Uterus (tissue), 4 donors: ENCODE results near the gene ZNF440. TPM values are rescaled to one million over a fixed set of nuclear protein-coding genes. Genes with fewer than 3 reads are reported as not detected.

ENCODE experiments used
- DNase-seq, 2 donors: peaks; one replicate each; pipeline ENCODE4 v3.0.0-alpha.2; 2019 to 2020
- H3K27ac ChIP-seq, 2 donors: fragments of 200-600 bp; sonication (generic); 1 replicate in 1 of 2; 2 replicates in 1 of 2; pipeline ENCODE4 v1.5.1; 2016 to 2018
- H3K27me3 ChIP-seq, 2 donors: fragments of 200-600 bp; sonication (generic); one replicate each; pipeline ENCODE4 v1.5.1; 2018 to 2019; ENCODE audit warnings: control low read depth in 1 of 2
- H3K36me3 ChIP-seq, 2 donors: fragments of 200-600 bp; sonication (generic); one replicate each; pipeline ENCODE4 v1.5.1; 2019; ENCODE audit warnings: control low read depth in 1 of 2
- H3K4me1 ChIP-seq, 2 donors: fragments of 200-600 bp; sonication (generic); one replicate each; pipeline ENCODE4 v1.5.1; 2018 to 2019; ENCODE audit warnings: control low read depth in 1 of 2
- H3K4me3 ChIP-seq, 2 donors: fragments of 200-600 bp; sonication (generic); 1 replicate in 1 of 2; 2 replicates in 1 of 2; pipeline ENCODE4 v1.5.1; 2018 to 2019; ENCODE audit warnings: mild to moderate bottlenecking in 1 of 2
- H3K9me3 ChIP-seq, 2 donors: fragments of 200-600 bp; sonication (generic); one replicate each; pipeline ENCODE4 v1.5.1; 2019; ENCODE audit warnings: control low read depth in 1 of 2
- POLR2A ChIP-seq, 2 donors: fragments of 450-650 bp; IDR thresholded peaks; one replicate each; pipeline ENCODE4 v1.6.1; 2016; ENCODE audit warnings: antibody characterized with exemption in 2 of 2, mild to moderate bottlenecking in 1 of 2, moderate library complexity in 1 of 2
- intact Hi-C: fragments of 100-400 bp; cut with DNase I; formaldehyde crosslinking; loops from one replicate; pipeline ENCODE4 v1.15.1; 2023; ENCODE audit warnings: low total_unique reads
- total RNA-seq, 4 donors: library from RNA; depleted of rRNA in 3 of 4; stranded (reverse); fragments of >200 nt in 3 of 4; gene quantifications; one replicate each; pipeline versions ENCODE4 v1.1.0 to v1.2.4, GENCODE V29; 2014 to 2023
- TF ChIP-seq, protein P1 (sequence below), 4 experiments: fragments of 200-600 bp in 2 of 4; fragments of 450-650 bp in 2 of 4; sonication (generic) in 2 of 4; IDR thresholded peaks; one replicate each; pipeline ENCODE4 v1.5.1; 2016 to 2019; ENCODE audit warnings: antibody characterized with exemption in 4 of 4, mild to moderate bottlenecking in 2 of 4, moderate library complexity in 1 of 4
- donor health status: DM: yes; HTN: yes; CAD: no.

ZNF440 gene
- total RNA-seq, 4 donors from 2014 or later: 18.5 to 139 (median 23.0) TPM

DNA sequence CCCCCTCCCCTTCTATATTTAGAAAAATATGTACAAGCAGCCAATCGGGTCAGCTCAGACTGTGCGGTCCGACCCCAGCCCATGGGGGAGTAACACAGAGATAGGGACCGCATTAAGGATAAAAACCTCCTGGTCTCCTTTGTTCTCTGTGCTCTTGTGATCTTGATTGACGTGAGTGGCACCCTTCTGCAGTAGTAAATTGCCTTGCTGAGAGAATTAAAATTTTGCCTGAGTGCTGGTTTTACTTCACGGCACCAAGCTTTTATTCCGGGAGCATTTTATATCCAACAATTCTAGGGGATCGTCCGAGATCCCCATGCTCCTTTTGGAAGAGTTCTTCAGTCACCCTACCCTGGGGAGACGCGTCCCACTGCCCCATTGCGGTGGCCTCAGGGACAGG lies 66.5 kb downstream of the ZNF440 start:
- H3K27ac ChIP-seq: no peak overlapping the region
- no peaks in the 10 kb centered on the region for H3K36me3 ChIP-seq
- DNase-seq: no peak
- H3K4me3 ChIP-seq: no peak overlapping the region
- intact Hi-C loops: no loop called here
- H3K9me3 ChIP-seq: no peaks in the 10 kb centered on the region
- H3K4me1 ChIP-seq: no peaks in the 10 kb centered on the region
- no peak for TF ChIP-seq POLR2A (IDR thresholded peaks at IDR 0.05)
- TF ChIP-seq, protein P1, sequence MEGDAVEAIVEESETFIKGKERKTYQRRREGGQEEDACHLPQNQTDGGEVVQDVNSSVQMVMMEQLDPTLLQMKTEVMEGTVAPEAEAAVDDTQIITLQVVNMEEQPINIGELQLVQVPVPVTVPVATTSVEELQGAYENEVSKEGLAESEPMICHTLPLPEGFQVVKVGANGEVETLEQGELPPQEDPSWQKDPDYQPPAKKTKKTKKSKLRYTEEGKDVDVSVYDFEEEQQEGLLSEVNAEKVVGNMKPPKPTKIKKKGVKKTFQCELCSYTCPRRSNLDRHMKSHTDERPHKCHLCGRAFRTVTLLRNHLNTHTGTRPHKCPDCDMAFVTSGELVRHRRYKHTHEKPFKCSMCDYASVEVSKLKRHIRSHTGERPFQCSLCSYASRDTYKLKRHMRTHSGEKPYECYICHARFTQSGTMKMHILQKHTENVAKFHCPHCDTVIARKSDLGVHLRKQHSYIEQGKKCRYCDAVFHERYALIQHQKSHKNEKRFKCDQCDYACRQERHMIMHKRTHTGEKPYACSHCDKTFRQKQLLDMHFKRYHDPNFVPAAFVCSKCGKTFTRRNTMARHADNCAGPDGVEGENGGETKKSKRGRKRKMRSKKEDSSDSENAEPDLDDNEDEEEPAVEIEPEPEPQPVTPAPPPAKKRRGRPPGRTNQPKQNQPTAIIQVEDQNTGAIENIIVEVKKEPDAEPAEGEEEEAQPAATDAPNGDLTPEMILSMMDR (IDR thresholded peaks at IDR 0.05): no peak
- H3K27me3 ChIP-seq: no peaks in the 10 kb centered on the region

DNA sequence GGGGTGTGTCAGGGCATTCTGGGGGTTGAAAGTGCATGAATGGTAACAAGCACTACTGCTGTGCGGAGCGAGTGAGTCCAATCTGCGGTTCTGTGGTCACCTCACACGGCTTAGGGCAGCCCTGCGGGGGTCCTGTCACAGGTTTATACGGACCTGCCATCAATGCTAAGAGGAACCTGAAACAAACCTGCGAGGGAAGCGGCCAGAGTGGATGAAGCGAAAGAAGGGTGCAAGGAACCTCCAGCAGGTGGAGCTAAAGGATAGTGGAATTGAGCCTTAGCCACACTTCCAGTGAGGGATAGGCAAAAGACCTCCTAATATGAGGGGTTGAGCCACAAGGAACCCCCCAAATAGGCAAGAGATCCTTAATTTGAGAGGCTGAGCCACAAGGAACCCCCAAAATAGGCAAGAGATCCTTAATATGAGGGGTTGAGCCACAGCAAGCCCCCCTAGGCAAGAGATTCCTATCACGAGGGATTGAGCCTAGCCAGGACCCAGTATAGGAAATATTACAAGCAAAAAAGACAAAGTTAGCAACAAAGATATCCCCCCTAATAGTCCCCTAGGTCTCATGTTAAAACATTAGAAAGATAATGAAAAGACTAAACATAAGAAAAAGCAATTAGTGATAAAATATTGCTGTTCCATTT lies 67.2 kb downstream of the ZNF440 start:
- TF ChIP-seq, protein P1 (IDR thresholded peaks at IDR 0.05): peak; percentile 60 to 73 (median 68)
- TF ChIP-seq POLR2A (IDR thresholded peaks at IDR 0.05): no peak
- peak; percentile 29 to 31 for DNase-seq
- Histone ChIP-seq H3K9me3 (no peaks in the 10 kb centered on the region), H3K4me1 (no peaks in the 10 kb centered on the region), H3K27me3 (no peaks in the 10 kb centered on the region), H3K27ac (no peak overlapping the region), H3K36me3 (no peaks in the 10 kb centered on the region), H3K4me3 (no peak overlapping the region)
- intact Hi-C loops: no loop called here

DNA sequence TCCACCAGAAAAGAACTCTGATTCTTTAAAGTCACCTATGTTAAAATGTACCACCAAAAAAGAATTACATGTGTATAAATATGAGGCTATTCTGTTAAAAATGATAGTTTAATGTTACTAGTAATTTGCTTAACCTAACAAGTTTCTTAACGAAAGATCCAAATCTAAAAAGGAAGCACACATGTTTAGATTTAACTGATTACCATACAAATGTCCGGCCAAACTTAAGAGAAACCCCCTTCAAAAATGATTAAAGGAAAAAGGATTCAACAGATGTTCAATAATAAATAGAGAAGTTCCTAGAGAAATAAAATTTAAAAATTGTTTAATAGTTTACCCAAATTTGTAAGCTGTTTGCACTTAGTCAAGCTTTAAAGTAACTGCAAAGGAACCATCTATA lies 68.5 kb downstream of the ZNF440 start:
- TF ChIP-seq, protein P1 (IDR thresholded peaks at IDR 0.05): no peak
- no peak for TF ChIP-seq POLR2A (IDR thresholded peaks at IDR 0.05)
- no peak for DNase-seq
- H3K4me3 ChIP-seq: no peak overlapping the region

More for the DNA sequence above, 68.5 kb downstream of the ZNF440 start:
- intact Hi-C loops: no loop called here
- no peaks in the 10 kb centered on the region for H3K27me3 ChIP-seq
- H3K36me3 ChIP-seq: no peaks in the 10 kb centered on the region
- no peak overlapping the region for H3K27ac ChIP-seq
- H3K4me1 ChIP-seq: no peaks in the 10 kb centered on the region
- H3K9me3 ChIP-seq: no peaks in the 10 kb centered on the region

Other genes starting within 250 kb of the ZNF440 start
- gene ACP5, start 236.6 kb upstream of the ZNF440 start, total RNA-seq: 1 to 10 TPM; 2.5 to 7.7 (median 5.8) TPM
- 10 to 100 TPM; 20.6 to 70.6 (median 36.0) TPM for gene ZNF627, start 216.8 kb upstream of the ZNF440 start, total RNA-seq
- gene ZNF823, start 75.3 kb upstream of the ZNF440 start, total RNA-seq: 10 to 100 TPM in 3 of 4 donors, 1 to 10 TPM in 1; 3.2 to 24.1 (median 20.0) TPM
- gene ZNF441, start 47.3 kb upstream of the ZNF440 start, total RNA-seq: 10 to 100 TPM in 3 of 4 donors, 1 to 10 TPM in 1; 8.5 to 25.6 (median 19.8) TPM
- 10 to 100 TPM in 1 of 4 donors, 1 to 10 TPM in 2, under 1 TPM in 1; 0.59 to 10.9 (median 4.2) TPM for gene ZNF491, start 15.8 kb upstream of the ZNF440 start, total RNA-seq
- 10 to 100 TPM in 2 of 4 donors, 1 to 10 TPM in 2; 5.4 to 19.8 (median 11.0) TPM for gene ZNF439, start 34.5 kb downstream of the ZNF440 start, total RNA-seq
- gene ZNF69, start 73.5 kb downstream of the ZNF440 start, total RNA-seq: 10 to 100 TPM in 2 of 4 donors, 1 to 10 TPM in 2; 1.2 to 16.1 (median 10.7) TPM
- 10 to 100 TPM in 3 of 4 donors, 1 to 10 TPM in 1; 9.7 to 21.2 (median 17.7) TPM for gene ZNF700, start 110.8 kb downstream of the ZNF440 start, total RNA-seq
- 1 to 10 TPM in 3 of 4 donors, under 1 TPM in 1; 0.88 to 6.0 (median 1.7) TPM for gene ZNF763, start 150.8 kb downstream of the ZNF440 start, total RNA-seq
- 10 to 100 TPM in 2 of 4 donors, 1 to 10 TPM in 2; 1.5 to 13.5 (median 7.5) TPM for gene ZNF433, start 221.4 kb downstream of the ZNF440 start, total RNA-seq
- under 1 TPM in 3 of 4 donors, not detected in 1; 0.26 to 0.55 (median 0.28) TPM for gene ZNF878, start 238.7 kb downstream of the ZNF440 start, total RNA-seq